Stromal cell of bone marrow (primary cell): ENCODE data around the gene NDUFV3.
A peak's percentile ranks its signal among the peaks of the same experiment; 100 is the strongest.
"Not testable (repeated sequence)": the region's sequence is repeated elsewhere in the genome, so short reads cannot be mapped to it uniquely, and the experiment has no call there.

Experiments used
- DNase-seq: peaks from one replicate; pipeline ENCODE4 v3.0.0-alpha.2; 2012; ENCODE audit warnings: low read depth

The NDUFV3 gene

DNA sequence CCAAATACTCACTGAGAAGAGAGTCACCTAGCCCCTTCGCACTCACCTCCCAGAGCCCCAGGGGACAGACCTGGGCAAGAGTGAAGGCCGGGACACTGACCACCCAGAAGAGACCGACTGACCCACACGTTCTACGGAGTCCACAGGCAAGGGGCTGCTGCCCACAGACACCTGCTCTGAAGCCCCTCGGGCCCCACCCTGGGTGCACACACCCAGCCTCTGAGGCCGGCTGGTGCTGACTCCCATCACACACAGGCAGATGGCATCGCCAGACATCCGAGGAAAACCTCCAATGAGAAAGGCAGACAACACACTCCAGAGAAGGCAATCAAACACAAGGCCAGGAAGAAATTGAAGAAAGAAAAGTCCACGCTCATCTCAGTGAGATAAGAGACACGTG is 35.9 kb upstream of the NDUFV3 start:
- no peak for DNase-seq

DNA sequence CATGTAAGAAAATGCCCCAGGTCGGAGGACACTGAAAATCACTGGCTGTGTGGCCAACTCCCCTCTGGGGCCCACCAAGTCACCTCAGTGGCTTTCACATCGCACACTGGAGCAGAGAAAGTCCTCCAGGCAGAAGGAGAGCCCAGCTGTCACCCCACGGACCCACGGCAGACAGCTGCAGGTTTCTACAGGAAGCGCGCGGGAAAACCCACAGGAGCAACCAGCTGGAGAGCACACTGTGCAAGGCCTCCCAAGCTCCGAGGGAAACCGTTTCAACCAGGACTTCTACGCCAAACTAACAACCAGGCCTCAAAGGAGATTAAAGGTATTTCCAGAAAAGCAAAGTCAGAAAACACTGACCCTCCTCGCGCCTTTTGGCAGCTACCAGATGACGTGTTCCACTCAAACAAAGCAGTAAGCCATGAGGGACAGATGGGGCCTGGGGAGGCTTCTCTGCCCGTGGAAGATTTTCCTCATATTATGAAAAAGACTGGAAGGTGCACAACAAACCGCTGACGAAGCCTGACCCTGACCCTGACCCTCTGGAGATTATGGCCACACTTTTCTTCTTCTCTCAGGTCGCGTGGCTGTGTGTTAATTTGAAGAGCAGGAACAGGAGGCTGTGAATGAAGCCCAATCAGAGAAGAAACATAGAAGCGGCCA is 34.8 kb upstream of the NDUFV3 start:
- DNase-seq = no peak

DNA sequence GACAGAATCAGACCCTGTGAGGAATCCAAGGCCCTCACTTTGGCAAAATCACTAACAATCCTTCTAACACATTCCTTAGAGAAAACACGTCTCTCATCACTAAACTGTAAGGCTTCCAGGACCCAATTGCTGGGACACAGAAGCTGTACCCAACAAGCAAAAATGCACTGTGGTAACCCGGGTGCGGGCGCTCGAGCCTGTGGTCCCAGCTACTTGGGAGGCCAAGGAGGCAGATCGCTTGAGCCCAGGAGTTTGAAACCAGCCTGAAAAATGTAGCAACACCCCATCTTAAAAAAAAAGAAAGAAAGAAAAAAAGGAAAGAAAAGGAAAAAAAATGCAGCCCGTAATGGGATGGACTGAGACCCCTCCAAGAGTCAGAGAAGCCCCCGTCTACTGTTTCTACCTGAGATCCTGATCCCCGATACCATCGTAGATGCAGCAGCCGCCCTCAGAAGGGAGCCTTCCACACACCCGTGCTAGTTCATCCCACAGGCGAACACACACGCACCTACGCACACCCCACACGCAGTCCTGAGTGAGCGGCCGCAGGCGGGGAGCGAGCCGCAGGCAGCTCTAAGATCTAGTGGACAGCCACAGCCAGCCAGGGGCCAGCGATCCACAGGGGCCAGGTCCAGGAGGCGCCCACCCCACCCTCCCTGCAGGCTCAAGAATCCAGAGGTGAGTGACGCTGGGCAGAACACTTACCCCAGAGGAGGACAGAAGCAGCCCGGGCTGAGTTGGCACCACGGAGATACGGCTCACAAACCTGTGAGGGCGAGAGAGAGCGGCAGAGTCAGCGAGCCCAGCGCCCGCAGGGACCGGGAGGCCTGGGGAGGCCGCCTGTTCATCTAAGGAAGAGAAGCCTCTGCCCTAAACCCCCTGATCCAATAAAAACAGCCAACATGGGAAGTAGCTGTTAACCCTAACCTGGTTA is 33.9 kb upstream of the NDUFV3 start:
- no peak for DNase-seq

DNA sequence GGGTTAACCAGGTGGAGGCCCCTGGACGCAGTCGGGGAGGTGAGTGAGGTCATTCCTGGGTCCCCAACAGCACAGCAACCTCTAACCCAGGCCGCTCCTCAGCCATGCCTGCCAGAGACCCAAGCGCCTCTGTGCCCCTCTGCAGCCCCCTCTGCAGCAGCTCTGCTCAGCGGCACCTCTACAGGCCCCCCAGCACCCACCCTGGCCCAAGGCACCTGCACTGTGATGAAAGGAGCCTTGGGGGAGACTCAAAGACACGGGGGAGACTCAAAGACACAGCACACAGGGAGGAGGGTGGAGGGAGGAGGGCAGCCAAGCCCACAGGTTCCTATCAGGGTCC is 33.2 kb upstream of the NDUFV3 start:
- no peak for DNase-seq

DNA sequence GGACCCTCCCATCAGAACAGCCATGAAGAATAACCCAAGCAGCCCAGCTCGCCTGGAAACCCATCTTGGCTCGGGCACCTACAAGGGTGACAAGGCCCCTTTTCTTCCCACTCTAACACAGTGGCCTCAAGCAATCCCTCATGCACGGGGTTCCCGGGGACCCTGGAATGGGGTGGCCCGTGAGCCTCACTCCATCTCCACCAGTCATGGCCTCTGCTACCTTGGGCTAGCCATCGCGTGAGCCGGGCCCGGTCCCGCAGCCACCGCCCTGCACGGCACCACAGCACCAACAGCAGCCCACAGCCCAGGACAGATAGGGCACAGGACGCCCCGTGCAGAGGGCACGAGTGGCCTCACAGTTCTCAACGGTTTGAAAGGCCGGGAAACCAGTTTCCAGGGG is 32.8 kb upstream of the NDUFV3 start:
- DNase-seq = no peak

DNA sequence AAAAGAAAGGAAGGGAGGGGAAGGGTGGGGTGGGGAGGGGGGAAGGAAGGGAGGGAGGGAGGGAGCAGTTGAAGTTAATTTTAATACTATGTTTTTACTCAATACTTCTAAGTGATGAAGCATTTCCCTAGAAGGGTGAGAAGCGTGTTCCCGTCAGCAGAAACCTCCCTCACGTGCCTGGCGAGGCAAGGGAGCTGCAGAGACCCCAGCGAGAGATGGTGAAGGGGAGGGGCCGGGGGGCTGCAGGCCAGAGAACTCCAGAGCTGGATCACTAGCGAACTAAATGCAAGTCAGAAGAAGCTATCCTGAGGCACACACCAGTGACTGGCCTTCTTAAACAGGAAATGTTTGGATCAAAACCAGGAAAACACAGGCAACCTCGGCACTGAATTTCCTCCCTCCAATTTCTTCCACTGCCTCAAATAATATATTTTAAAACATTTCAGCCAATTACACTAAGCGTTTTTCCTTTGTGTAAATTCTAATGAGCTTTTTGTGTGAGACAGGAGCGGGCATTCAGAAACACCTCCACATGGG is 31.7 kb upstream of the NDUFV3 start:
- no peak for DNase-seq

DNA sequence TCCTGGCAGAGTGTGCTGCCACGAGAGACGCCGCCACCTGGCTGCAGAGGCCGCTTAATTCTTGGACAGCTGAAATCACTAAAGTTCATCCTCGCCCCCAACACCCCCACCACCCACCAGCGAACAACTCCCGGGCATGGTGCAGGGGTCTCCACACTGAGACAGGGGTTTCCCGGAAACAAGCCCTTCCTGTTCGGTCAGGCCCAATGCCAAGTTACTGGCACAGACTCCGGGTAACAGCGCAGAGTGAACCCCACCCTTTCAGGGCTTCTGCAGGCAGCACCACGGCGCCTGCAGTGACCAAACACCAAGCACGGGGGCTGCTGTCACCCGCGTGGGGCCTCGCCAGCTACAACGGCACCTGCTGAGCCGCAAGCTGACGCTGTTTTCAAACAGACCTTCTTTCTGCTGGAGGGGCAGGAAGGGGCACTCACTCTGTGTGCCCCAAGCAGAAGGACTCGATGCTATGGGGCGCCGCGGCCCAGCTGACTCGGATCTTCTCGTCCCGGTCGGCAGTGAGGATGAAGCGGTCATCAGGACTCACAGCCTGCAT is 31.2 kb upstream of the NDUFV3 start:
- no peak for DNase-seq

DNA sequence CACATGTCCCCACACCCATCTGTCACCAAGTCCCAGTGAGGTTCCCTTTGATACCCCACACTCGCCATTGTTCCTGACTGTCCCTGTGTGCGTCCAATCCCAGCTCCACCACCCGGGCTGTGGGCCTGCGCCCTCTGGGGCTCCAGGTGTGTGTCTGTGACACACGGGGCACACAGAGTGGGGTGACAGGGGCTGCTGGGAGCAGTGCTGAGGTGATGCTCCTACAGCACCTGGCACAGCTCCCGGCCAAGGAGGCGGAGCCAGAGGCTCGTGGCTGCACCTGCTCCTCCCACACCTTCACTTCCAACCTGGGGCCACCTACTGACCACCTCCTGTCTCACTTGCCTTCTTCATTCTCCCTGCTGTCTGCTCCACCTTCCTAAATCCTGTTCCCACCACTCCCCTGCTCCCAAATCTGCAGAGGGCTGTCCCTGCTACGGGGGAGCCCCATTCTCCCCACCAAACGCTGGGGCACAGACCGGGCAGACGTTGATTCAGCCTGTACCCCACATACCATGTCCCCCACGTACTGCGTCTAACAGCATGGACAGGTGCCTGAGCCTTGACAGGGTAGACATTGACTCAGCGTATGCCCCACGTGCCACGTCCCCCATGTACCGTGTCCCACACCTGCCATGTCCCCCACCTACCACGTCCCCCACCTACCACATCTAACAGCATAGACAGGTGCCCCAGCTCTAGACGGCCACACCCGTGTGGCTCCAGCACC is 30.2 kb upstream of the NDUFV3 start:
- no peak for DNase-seq

DNA sequence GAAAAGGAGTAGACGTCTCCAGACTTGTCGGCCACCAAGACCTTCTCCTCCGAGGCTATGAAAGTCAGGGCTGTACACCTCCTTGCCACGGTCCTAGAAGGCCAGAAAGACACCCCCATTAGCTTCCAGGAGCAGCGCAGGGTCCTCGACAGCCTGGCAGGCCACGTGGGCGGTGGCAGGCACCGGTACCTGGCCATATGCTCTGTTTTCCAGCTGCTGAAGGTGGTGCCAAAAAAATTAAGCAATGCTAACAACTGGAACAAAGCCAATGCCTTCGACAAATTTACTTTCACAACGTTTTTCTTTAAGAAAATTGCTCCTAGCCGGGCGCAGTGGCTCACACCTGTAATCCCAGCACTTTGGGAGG is 29.6 kb upstream of the NDUFV3 start:
- no peak for DNase-seq

DNA sequence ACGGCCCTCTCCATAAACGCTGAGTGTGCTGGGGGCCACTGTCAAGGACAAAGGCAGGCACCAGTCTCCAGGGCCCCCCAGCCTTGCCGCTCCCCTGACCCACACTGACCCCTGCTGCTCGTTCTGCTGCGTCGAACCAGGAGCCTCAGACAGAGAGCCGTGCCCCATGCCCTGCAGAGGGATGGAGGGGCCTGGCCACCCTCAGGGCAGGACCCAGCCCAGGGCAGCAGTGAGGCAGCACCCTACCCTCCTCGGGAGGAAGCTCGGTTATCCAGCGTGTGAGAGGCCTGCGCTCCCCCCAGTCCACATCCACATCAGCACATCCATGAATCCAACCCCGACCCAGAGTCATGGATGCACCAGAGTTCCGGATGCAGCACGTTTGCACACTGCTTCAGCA is 28.8 kb upstream of the NDUFV3 start:
- no peak for DNase-seq

DNA sequence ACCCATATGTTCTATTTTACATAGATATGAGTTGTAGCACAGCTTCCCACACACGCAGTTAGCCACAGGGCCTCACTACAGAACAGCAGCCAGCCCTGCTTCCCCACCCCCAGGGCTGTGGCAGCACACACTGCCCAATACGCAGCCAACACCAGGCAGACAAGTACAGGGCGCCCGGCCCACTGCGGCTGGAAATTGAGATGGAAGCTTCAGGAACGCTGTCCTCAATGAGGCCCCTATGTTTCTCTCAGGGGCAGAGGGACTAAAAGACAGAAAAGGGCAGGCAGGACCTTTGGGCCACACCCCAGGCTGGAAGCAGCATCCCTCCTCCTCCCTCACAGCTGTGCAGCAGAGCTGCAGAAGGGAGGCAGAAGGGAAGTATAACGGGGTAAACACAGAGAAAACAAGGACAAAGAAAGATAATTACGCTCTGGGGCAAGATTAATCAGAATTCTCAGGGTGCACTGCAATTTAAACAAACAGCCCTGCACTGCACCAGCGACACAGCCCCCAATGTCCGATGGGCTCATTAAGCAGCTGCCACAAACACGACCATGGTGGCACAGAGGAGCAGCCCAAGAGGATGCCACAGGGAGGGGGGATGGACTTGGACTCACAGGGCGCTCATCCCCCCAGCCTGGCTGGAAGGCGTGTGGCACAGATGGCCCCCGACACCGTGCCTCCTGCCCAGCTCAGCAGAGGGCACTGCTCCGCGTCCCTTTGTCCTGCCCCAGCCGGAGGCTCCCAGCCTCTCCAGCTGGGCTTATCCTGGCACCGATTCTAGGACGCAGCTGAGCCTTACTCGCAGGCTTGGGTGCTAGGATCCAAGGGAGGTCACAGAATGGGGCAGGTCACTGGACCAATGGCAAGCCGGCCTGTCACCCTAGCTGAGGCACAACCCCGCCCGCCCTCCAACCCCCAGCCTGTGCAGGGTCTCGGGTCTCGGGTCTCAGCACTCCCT is 28.0 kb upstream of the NDUFV3 start:
- DNase-seq = no peak

DNA sequence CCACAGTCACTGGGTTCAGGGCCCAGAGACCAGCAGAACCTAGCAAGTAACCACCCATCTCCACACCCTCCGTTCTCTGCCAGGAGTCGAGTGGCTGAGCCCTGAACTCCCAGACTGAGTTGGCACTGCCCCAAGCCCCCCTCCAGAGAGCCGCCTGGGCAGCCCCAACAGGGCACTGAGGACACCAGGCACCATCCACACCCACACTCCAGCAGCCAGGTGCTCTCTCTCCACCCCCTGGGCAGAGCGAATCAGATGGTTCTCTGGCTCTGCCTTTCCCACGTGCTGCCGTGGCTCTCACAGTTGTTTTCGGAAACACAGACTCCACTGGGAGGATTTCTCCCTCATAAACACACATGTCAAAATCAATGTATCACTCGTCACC is 27.3 kb upstream of the NDUFV3 start:
- DNase-seq = no peak

DNA sequence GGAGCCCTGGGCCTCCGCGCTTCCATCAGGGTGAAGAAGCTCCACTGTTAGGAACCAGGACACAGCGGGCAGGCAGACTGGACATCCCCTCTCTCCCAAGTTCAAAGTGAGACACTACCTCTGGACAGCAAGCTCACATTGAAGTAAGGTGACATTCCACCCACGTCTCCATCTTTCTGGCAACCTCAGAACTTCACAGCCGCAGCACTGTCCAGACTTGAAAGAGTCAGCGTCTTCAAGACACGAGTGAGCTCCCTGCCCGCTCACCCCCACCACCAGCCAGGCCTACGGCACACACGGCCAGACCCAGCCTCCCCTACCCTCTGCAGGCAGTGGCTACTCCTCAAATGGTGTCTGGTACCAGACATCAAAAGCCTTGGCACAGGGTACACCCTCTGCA is 24.9 kb upstream of the NDUFV3 start:
- DNase-seq = no peak

DNA sequence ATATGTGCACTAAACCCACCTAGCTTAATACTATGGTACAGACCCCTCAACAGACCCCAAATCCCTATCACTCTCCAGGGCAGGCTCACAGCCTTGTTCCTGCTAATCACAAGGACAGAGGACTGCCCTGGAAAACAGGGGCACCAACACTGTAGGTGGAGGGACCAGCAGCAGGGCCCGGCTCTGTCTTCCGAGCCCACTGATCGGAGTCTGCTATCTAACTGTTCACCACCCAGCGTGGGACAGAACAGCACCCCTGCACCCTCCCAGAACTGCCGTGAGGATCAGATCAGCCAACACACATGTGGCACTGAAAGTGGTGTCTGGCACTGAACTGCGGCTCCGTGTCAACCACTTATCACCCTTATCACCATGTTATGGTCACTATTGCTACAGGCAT is 20.0 kb upstream of the NDUFV3 start:
- DNase-seq = no peak

DNA sequence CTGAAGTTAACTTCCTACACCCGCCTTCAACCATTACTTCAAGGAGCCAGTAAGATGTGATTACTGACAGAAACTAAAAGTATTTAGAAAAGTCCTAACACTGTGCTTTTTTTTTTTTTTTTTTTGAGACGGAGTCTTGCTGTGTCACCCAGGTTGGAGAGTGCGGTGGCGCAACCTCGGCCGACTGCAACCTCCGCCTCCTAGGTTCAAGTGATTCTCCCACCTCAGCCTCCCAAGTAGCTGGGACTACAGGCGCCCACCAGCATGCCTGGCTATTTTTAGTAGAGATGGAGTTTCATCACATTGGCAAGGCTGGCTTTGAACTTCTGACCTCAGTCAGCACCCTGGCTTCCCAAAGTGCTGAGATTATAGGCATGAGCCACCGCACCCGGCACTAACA is 17.3 kb upstream of the NDUFV3 start:
- not testable (repeated sequence) for DNase-seq

DNA sequence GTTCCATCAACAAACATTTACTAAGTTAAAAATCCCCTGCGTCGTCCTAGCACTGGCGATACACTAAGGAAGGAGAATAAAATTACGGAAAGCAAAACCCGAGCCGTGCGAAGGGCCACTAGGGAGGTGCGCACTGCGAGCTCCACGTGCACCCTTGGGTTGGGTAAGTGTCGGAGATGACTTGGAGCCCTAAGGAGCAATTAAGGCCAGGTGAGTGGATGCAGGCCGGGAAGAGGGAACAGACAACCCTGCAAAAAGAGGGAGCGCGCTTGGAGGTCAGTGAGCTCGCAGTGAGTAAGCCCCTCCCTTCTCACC is 14.5 kb upstream of the NDUFV3 start:
- DNase-seq = no peak

DNA sequence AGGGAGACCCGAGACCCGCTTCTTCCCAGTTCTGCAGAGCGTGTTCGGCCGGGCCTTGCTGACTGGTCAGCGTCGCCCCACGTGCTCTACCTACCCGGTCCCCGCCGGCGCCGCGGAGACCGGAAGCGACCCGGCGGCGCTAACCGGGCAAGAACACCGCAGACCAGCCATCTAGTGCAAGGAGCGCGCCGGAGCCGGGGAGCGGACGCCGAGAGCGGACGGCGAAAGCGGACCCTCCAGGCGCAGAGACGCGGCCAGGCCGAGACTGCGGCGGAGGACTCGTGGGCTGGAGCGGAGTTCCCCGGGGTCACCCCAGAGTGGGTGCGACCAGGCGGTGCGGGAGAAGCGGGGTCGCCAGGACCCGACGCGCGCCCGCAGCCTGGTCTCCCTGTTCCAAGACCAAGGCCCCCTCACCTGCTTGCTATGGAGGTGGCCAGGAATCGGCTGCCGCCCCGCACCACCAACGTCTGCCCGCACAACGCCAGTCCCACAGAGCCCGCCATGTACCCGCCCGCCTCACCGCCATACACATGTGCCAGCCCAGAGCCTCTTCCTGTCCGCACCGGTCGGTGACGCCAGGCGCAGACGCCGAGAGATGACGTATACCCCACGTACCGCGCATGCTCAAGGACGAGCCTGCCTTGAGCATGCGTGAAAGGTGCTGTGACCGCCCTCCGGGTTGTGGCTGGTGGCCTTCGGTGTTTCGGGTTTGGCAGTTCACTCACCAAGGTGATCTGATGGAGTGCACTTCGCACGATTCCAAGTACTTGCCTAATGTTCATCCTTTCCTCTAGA is 13.9 kb upstream of the NDUFV3 start, which contains the start of gene WDR4:
Gene WDR4 (minus strand): TSS at position 547 of the 795 bp plus-strand sequence. CDS start 44 bp downstream, at position 503.
- DNase-seq = peak; percentile 89

DNA sequence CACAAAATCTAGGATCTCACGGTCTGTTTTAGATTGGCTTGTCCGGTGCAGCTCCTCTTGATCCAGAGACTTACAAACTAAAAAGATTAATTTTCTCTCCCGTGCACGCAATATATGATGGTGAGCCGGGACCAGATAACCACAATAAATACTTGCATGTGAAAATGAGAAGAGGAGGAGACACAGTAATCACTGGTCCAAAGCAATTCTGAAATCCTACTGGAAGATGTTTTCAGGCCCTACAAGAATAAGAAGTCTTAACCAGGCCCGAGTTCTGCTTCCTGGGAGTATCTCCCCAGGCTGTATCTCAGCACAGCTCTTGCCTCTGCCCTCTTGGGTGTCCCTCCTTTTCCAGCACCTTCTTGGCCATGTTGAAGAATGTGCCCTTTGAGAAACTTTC is 12.8 kb upstream of the NDUFV3 start:
- no peak for DNase-seq

DNA sequence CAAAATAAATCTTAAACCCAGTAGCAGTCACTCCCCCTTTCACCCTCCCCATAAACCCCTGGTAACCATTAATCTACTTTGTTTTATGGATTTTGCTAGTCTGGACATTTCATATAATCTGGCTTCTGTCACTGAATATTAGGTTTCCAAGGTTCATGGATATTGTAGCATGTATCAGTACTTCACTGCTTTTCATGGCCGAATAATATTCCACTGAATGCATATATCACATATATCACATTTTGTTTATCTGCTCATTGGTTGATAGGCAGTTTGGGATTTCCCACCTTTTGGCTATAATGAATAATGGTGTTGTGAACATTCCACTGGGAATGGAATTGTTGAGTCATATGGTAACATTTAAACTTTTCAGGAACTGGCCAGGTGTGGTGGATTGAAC is 9.2 kb upstream of the NDUFV3 start:
- DNase-seq = no peak

DNA sequence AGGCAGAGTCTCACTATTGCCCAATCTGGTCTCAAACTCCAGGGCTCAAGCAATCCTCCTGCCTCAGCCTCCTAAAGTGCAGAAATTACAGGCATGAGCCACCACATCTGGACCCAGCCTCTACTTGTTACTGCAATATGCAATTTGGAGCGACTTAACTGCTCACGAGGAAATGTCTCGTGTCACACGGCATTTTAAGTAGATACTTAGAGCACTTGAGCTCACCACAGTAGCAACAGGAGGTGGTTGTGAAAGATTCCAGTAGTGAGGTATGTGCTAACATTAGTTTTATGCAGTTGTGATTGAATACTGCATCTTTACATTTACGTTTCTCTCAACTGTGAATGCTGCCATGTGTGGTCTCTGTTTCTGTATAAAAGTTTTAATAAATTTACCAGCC is 5.8 kb upstream of the NDUFV3 start:
- DNase-seq = no peak

DNA sequence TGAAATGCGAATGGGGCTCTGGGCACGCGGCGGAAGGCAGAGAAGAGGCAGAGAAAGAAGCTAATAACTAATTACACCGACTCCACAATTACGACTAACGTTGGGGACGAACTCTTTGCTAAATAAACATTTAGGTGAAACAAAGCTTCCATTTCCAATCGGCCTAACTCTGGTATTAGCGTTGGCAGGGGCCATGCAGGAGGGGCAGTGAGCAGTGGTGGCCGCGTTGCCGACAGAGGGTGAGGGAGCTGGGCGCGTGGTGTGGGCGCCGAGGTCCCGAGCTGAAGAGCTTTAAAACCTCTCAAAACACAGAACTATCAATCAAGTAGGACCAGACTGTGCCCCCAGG is 553 bp upstream of the NDUFV3 start:
- DNase-seq = no peak
